ENCODE measurements around the gene NPY.

- TF ChIP-seq CTCF (IDR thresholded peaks at IDR 0.05) = no peak
- TF ChIP-seq POLR2AphosphoS5 (IDR thresholded peaks at IDR 0.05) = no peak
- no peak for TF ChIP-seq POLR2A (IDR thresholded peaks at IDR 0.05)
These were observed 42.8 kb upstream of the NPY start for GRCh38 chr7:24241206-24241605.

All from upper lobe of left lung (tissue), 4 donors.